ENCODE results near the gene SAMD11.
"Not testable (repeated sequence)": the region's sequence is repeated elsewhere in the genome, so short reads cannot be mapped to it uniquely, and the experiment has no call there.

The SAMD11 gene

DNA sequence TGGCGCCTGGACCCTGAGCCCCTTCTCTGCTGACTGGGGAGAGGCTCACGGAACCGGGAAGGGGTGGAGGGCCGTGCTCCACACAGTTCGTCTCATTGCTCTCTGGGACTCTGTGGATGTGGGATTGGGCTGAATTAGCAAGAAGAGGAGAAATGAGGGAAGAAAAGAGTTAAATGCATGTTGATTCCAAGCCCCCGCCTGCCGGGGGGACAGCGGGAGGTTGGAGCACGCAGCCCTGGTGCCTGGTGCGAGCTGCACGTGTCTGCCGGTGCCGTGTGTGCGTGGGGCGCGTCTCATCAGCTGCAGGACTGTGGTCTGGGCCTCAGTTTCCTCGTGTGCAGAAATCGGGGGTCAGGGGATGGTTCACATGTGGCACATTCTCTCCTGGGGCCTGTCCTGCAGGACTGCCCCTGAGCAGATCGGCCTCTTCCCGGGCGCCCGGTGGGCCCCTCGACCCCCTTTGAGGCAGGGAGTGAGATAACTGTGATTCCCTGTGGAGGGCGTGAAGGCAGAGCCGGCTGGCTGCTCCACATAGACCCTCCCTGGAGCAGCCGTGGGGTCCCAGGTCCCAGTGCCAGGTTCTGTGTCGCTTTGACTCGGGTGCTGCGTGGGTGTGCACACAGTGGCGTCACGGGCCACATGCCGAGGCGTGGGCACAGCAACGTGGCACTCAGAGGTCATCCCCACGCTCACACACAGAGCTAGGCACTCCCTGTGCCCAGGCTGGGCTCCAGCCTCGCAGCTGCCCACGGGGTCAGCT lies 11.4 kb downstream of the SAMD11 start:
- DNase-seq: no peak

DNA sequence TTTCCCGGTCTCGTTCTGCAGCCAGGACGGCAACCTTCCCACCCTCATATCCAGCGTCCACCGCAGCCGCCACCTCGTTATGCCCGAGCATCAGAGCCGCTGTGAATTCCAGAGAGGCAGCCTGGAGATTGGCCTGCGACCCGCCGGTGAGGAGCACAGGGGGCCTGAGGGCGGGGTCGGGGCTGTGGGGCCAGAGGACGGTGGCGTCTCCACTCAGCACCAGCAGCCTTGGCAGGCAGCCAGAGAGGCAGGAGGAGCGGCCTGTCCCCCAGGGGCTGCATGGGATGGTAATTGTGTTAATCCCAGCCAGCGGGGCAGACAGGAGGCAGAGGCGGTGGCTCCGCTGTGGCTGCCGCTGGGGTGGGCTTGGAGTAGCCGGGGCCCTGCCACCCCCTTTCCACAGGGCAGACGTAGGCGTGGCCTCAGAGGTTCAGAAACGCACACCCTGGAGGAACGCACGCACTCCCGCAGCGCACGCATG lies 12.1 kb downstream of the SAMD11 start:
- peak; percentile 70 for DNase-seq

DNA sequence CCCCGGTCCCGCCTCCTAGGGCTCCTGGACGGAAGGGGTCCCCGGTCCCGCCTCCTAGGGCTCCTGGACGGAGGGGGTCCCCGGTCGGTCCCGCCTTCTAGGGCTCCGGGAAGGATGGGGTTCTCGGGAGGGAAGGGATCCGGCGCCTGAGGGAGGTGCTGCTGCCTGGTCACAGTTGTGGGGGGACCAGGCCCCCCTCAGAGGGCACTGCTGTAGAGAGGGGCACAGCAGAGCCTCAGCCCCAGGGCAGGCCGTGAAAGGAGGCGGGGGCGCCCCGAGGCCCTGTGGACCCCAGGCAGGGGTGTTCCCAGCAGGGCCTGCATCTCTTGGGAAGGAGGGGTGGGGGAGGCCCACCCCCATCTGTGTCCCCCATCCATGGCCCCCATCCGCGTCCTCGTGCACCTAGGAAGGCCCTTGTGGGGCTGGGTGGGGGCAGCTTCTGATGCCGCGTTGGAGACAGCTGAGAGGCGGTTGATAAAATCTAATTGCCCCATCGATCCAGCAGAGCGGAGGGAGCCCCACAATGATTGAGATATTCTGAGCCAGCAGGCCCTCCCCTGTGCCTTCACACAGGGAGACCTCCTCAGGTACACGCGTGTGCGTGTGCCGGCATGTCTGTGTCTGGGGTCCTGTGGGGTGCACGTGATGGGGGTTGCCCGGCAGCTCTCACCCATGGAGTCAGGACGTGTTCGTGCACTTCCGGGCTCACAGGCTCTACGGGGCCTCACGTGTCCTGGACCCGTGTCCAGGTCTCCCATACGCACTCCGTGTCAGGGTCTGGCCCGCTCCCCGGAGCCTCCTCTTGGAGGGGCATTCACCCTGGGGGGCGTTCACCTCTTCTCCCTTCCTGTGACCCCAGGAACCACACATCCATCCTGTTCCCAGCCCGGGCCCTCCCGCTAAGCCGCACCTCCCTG lies 12.9 kb downstream of the SAMD11 start:
- no peak for DNase-seq

DNA sequence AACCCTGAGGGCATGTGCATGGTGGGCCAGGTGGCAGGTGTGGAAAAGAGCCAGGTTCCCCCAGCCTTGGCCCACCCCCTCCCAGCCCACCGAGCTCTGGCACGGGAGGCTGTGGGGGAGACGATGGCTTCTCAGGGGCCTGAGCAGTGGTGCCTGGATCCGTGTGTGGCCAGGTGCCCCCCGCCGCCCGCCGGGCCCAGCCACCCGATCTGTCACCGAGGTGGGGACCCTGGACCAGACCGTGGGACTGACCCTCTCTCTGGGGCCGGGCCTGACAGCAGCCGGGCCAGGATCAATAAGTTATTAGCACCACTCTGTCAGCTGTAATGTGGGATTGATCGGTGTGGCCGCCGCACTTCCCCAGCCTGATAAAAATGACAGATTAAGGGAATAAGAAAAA lies 13.8 kb downstream of the SAMD11 start:
- DNase-seq: no peak

DNA sequence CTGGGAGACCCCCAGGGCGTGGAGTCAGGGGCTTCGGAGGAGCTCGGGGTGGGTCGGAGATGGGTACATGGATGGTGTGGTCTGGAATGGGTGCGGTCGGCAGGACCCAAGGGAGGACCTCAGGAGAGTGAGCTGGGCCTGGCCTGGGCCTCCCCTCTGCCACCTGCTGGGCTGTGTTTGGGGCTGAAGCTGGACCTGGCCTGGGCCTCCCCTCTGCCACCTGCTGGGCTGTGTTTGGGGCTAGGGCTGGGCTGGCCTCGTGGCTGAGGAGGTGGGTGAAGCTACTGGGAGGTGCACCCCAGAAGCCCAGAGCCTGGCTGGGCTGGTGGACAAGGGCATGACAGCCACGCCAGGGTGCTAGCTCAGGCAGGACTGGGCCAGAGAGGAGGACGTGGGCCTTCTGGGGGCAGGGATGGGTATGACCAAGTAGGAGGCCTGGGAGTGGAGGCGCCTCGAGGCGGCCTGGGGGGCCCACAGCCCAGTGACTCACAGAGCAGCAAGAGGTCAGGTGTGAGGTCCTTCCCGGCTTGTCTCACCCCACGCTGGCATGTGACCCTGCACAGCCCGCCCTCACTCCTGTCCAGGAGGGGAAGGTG lies 14.5 kb downstream of the SAMD11 start:
- no peak for DNase-seq

DNA sequence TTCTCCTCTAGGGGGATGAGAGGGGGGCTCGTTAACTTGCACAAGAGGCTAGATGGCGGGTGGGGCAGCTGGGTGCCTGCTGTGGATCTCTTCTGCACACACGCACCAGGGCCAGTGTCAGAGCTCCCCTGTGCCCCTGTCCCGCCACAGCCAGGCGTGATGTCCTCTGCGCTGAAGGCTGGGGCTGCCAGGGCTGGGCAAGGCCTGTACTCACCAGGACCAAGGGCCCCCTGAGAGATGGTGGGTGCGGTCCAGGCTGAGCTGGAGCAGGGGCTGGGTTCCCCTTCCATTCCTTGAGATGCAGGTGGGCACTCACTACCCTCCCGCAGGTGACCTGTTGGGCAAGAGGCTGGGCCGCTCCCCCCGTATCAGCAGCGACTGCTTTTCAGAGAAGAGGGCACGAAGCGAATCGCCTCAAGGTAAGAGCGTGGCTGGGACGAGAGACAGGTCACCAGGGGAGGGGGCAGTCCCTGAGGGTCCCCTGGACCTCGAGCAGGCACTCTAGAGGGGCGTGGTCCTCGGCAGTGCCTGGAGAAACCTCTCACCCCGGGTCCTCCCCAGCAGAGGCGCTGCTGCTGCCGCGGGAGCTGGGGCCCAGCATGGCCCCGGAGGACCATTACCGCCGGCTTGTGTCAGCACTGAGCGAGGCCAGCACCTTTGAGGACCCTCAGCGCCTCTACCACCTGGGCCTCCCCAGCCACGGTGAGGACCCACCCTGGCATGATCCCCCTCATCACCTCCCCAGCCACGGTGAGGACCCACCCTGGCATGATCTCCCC lies 15.2 kb downstream of the SAMD11 start:
- DNase-seq: no peak

DNA sequence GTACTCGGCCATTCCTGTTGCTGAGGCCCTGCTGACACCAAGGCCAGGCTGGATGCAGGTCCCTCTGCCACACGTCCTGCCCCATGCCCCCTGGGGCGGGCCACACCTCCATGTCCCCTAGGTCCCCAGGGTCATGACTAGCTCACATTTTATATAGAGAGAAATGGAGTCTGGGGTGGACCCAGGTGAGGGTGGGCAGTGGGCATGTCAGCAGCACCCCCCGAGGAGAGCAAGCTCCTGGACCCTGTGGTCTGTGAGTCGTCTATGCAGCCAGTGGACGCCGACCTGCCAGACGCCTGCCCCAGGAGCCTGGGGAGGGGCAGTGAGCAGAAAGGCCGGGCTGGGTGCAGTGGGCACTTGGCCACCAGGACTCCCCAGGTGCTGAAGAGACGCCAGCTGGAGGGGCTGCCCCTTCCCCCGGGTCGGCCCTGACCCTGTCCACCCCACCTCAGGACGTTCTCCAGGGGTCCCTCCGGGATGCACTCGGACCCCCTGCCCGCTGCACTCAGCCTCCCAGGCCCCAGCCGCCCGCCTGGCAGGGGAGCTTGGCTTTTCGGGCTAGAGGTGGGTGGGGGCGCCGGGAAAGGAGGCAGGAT lies 15.9 kb downstream of the SAMD11 start:
- DNase-seq: no peak

DNA sequence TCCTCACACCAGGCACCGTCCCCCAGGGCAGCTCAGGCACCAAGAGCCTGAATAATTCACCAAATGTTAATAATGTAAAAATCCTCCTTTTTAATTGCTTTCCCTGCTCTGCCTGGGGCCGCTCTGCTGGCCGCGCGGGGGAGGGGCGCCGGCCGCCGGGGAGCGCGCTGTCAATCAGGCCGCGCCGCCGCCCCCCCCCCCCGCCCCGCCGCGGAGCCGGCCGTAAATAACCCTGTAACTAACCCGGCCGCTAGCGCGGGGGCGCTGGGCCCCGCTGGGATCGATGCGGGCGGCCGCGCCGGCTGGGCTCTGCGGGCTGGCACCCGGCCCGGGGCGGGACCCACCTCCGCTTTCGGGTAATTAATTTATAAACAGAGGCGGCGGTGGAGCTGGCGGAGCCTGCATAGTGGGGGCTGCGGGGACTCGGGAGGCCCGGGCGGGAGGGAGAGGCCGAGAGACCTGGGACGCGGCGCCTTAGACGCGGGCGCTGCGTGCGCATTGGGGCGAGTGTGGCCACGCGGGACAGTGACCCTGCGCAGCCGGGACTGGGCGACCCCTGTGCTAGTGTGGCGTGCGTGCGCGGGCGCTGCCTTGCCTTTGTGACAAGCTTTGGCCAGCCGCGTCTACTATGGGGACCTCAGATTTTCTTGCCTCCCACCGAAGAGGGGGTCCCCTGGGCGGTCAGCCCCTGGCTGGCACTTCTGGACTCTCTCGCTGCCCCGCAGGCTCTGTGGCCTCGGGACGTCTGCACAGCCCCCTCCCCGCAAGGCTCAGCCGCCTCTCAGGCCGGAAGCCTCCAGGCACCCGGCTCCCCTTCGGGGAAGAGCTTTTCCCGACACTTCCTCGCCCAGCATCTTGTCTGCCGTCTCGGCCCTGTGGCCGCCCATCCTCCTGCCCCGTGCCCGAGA lies 16.6 kb downstream of the SAMD11 start:
- DNase-seq: peak; percentile 68

DNA sequence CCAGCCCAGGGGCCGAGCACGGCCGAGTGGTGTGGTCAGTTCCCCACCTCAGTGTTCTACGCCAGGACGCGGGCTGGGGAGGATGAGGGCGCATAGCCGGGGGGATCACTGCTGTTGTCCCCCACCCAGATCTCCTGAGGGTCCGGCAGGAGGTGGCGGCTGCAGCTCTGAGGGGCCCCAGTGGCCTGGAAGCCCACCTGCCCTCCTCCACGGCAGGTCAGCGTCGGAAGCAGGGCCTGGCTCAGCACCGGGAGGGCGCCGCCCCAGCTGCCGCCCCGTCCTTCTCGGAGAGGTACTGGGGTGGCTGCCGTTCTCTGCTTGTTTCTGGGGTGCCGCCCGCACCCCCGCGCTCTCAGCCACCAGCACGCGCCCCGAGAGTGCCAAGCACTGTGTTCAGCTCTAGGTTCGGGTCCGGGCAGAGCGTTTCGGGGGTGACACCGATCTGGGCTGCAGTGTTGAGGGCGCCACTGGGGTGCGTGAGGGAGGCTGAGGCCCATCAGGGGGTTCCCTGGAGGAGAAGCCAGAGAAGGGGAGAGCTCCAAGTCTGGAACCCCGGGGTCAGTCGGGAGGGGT lies 17.4 kb downstream of the SAMD11 start:
- DNase-seq: no peak

DNA sequence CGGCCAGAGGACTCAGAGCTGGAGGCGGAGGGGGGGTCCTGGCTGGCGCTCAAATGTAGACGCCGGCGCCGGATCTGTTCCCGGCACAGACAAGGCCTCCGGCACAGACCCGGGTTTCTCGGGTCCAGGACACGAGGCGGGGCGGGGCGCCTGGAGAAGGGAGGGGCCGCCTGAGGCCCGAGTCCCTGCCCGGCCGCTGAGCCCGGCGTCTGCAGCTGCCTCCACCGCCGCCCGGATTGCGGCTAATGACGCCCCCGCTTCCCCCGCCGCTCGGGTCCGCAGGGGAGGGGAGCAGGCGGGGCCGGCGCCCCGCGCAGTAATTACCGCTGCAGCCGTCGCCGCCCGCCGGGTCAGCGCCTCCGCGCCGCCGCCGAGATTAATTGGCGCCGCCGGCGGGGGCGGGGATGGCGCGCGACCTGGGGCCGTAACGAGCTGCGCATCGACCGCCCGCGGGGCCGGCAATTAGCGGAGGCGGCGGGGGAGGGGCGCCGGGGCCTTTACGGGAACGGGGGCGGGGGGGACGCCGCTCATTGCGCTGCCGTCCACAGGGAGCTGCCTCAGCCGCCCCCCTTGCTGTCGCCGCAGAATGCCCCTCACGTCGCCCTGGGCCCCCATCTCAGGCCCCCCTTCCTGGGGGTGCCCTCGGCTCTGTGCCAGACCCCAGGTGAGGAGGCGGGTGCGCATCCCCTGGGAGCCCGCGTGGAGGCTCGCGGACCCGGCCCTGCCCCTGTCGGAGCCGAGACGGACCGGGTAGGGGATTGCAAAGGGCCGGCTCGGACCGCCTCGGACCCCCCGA lies 18.1 kb downstream of the SAMD11 start:
- DNase-seq: peak; percentile 86

DNA sequence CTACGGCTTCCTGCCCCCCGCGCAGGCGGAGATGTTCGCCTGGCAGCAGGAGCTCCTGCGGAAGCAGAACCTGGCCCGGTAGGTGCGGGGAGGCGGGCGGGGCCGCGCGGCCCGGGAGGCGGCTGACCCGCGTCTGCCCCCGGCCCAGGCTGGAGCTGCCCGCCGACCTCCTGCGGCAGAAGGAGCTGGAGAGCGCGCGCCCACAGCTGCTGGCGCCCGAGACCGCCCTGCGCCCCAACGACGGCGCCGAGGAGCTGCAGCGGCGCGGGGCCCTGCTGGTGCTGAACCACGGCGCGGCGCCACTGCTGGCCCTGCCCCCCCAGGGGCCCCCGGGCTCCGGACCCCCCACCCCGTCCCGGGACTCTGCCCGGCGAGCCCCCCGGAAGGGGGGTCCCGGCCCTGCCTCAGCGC lies 18.7 kb downstream of the SAMD11 start:
- DNase-seq: no peak

DNA sequence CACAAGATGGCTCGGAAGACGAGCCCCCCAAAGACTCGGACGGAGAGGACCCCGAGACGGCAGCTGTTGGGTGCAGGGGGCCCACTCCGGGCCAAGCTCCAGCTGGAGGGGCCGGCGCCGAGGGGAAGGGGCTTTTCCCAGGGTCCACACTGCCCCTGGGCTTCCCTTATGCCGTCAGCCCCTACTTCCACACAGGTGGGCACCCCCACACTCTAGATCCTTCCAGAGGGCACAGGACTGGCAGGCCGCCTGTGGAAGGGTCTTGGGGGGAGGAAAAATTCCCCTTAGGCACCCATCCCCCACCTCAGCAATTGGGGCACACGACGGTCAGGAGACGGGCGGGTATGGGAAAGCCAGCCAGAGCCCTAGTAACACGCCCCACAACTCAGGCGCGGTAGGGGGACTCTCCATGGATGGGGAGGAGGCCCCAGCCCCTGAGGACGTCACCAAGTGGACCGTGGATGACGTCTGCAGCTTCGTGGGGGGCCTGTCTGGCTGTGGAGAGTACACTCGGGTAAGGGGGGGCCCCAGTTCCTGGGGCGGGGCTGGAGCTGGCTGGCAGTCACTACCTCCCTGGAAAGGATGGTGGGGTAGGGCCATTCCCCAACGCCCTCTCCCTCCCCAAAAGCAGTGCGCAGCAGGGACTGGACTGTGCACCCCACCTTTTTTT lies 19.3 kb downstream of the SAMD11 start:
- DNase-seq: peak; percentile 77

DNA sequence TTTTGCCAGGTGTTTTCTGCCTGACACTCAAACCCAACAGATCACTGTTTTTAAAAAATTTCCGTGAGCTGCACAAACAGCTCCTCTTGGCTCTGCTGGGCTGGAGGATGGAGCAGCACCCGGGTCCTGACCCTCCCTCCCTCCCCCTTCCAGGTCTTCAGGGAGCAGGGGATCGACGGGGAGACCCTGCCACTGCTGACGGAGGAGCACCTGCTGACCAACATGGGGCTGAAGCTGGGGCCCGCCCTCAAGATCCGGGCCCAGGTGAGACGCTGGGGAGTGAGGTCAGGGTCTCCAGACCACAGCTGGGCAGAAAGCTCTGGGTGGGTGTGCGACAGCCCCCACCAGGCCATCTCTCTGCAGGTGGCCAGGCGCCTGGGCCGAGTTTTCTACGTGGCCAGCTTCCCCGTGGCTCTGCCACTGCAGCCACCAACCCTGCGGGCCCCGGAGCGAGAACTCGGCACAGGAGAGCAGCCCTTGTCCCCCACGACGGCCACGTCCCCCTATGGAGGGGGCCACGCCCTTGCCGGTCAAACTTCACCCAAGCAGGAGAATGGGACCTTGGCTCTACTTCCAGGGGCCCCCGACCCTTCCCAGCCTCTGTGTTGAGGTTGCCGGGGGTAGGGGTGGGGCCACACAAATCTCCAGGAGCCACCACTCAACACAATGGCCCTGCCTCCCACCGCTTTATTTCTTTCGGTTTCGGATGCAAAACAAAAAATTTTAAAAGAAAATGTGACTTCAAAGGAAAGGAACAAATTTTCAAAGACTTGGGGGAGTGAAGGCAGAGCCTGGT lies 20.0 kb downstream of the SAMD11 start:
- DNase-seq: no peak

DNA sequence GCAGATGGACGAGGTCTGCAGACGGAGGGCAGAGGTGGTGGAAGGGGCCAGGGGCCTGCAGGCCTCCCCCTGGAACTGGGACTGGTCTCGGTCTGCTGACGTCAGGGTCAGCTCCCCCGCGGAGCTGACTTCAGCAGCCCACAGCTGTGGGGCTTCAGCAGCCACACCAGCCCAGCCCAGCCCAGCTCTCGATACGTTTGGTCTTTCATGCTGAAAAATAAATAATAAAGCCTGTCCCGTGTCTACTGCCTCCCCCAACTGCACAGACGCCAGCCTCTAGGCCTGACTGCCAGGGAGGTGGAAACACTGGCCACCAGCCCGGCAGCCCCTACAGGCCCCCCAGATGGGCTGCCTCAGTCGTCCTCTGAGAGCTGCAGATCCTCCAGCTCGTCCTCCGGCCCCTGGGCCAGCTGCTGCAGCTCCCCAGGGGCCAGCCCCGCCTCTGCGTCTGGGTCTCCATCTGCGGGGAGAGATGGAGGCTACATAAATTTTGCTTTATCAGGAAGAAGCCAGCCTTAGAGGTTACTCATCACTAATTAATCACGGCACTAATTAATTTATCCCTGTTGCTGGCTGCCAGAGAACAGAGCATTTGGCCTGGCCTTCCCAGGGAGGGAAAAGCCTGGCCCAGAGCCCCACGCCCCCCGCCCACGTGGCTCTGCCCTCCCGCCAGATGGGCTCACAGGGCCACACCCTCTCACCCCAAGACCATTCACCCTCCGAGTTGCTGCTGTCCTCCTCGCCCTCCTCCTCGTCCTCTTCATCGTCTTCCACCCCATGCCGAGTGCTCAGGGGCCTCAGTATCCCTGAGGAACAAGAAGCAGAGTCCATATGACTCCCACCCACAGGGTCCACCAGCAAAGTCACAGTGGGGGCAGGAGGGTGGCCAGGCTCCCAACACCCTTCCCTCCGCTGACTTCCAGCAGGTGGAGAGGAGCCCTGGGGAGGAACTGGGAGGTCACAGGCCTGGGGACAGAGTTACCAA lies 20.9 kb downstream of the SAMD11 start:
- DNase-seq: peak; percentile 53

DNA sequence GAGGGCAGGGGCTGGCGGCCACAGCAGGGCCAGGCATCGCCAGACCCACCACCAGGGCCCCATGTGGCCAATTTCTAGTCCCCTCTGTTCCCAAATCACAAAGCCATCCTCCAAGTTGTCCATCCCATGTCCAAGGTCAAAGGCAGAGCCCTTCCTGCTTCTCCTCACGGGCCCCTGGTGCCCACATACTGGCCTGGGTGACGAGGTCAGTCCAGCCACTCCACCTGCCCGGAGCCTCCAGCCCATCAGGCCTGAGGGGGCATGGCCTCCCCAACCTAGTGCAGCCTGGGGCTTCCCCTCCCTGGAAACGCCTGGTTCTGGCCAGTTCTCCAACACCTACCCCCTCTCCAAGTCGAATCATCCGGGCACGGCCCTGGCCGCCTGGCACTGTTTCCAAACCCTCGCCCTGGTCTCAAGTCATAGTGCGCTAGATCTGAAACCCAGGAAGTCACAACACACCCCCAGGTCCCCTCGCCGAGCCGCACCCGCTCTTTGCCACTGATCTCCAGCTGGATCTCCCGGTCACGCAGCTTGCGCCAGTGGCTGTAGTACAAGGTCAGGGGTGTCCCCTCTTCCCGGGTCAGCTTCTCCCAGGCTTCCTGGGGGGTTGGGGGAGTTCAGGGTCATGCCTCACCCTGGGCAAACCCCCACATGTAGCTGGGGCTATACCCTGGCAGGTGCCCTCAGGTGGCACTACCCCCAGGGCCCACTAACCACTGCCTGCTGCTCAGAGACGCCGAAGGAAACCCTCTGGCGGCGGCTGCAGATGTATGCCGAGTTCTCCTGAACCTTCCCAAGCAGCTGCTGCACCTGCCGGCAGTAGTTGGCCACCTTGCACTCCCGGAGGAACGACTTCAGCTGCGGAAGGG lies 22.2 kb downstream of the SAMD11 start:
- DNase-seq: no peak

DNA sequence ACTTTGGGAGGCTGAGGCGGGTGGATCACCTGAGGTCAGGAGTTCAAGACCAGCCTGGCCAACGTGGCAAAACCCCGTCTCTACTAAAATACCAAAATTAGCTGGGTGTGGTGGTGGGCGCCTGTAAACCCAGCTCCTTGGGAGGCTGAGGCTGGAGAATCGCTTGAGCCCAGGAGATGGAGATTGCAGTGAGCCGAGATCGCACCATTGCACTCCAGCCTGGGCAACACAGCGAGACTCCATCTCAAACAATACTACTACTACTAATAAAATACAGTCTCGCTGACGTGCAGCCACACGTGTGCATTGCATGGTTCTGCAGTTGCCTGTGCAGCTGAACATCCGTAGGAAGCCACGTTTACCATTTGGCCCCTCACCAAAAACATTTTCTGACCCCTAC lies 23.1 kb downstream of the SAMD11 start:
- DNase-seq: not testable (repeated sequence)
